Measurements from ENCODE around the gene DHX38.
"Not testable (repeated sequence)": the region's sequence is repeated elsewhere in the genome, so short reads cannot be mapped to it uniquely, and the experiment has no call there.

The DHX38 gene
- total RNA-seq = 217 to 280 (median 224) reads per million in 4 experiments

GRCh38 chr16:72093448-72094265, at the start of gene DHX38, which contains the start of gene TXNL4B:
Gene DHX38, plus strand, starts transcription at chr16:72093847. Its CDS starts 2,311 bp downstream, at chr16:72096158.
Gene TXNL4B, minus strand, starts transcription at chr16:72093620. Its CDS starts 2,871 bp downstream, at chr16:72090749.
- DNase-seq = peak; percentile 82

GRCh38 chr16:72044296-72044695, 49.4 kb upstream of the DHX38 start:
- DNase-seq = no peak

GRCh38 chr16:72044825-72045359, 48.8 kb upstream of the DHX38 start:
- DNase-seq = no peak

- no peak for DNase-seq
Measured at GRCh38 chr16:72049110-72049509, 44.5 kb upstream of the DHX38 start.

GRCh38 chr16:72050769-72051464, 42.7 kb upstream of the DHX38 start:
- no peak for DNase-seq

- DNase-seq = no peak
Measured at GRCh38 chr16:72051818-72052217, 41.8 kb upstream of the DHX38 start.

GRCh38 chr16:72054254-72054847, 39.3 kb upstream of the DHX38 start, which contains the start of gene HP:
Gene HP, plus strand, starts transcription at chr16:72054505. Its CDS starts 148 bp downstream, at chr16:72054653.
- not testable (repeated sequence) for DNase-seq

GRCh38 chr16:72055911-72056310, 37.7 kb upstream of the DHX38 start:
- no peak for DNase-seq

GRCh38 chr16:72057313-72057712, 36.3 kb upstream of the DHX38 start:
- DNase-seq = not testable (repeated sequence)

- not testable (repeated sequence) for DNase-seq
Measured at GRCh38 chr16:72059060-72059459, 34.6 kb upstream of the DHX38 start.

- no peak for DNase-seq
Measured at GRCh38 chr16:72060405-72060804, 33.2 kb upstream of the DHX38 start.

- no peak for DNase-seq
Measured at GRCh38 chr16:72061564-72061963, 32.1 kb upstream of the DHX38 start.

GRCh38 chr16:72064361-72064894, 29.2 kb upstream of the DHX38 start:
- DNase-seq = no peak

- DNase-seq = no peak
Measured at GRCh38 chr16:72066747-72067146, 26.9 kb upstream of the DHX38 start.

GRCh38 chr16:72068930-72069329, 24.7 kb upstream of the DHX38 start:
- no peak for DNase-seq

GRCh38 chr16:72072514-72073342, 20.9 kb upstream of the DHX38 start:
- no peak for DNase-seq

- no peak for DNase-seq
Measured at GRCh38 chr16:72073560-72074230, 20.0 kb upstream of the DHX38 start.

GRCh38 chr16:72075067-72075466, 18.6 kb upstream of the DHX38 start:
- not testable (repeated sequence) for DNase-seq

- DNase-seq = not testable (repeated sequence)
Measured at GRCh38 chr16:72076991-72077706, 16.5 kb upstream of the DHX38 start.

GRCh38 chr16:72083778-72084404, 9.8 kb upstream of the DHX38 start:
- DNase-seq = no peak

All from effector CD8-positive, alpha-beta T cell (primary cell).